ENCODE results near the gene KRT33A. TPM values are rescaled to one million over a fixed set of nuclear protein-coding genes. Genes with fewer than 3 reads are reported as not detected.

Gene KRT33A
- total RNA-seq, 1 donor from 2014 or later: not detected

- TF ChIP-seq, protein P1, sequence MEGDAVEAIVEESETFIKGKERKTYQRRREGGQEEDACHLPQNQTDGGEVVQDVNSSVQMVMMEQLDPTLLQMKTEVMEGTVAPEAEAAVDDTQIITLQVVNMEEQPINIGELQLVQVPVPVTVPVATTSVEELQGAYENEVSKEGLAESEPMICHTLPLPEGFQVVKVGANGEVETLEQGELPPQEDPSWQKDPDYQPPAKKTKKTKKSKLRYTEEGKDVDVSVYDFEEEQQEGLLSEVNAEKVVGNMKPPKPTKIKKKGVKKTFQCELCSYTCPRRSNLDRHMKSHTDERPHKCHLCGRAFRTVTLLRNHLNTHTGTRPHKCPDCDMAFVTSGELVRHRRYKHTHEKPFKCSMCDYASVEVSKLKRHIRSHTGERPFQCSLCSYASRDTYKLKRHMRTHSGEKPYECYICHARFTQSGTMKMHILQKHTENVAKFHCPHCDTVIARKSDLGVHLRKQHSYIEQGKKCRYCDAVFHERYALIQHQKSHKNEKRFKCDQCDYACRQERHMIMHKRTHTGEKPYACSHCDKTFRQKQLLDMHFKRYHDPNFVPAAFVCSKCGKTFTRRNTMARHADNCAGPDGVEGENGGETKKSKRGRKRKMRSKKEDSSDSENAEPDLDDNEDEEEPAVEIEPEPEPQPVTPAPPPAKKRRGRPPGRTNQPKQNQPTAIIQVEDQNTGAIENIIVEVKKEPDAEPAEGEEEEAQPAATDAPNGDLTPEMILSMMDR (IDR thresholded peaks at IDR 0.05): no peak
- intact Hi-C loops (cut with DNase I): no loop called here
Observed at GRCh38 chr17:41343029-41343428, 7.6 kb downstream of the KRT33A start.

GRCh38 chr17:41340934-41341861 lies 9.4 kb downstream of the KRT33A start:
- Histone ChIP-seq H3K27ac (no peak overlapping the region), H3K4me3 (no peak overlapping the region), H3K36me3 (no peaks in the 10 kb centered on the region), H3K27me3 (no peaks in the 10 kb centered on the region), H3K9me3 (no peaks in the 10 kb centered on the region), H3K4me1 (no peaks in the 10 kb centered on the region)
- TF ChIP-seq, protein P1 (IDR thresholded peaks at IDR 0.05): no peak
- DNase-seq (ENCODE audit: low spot score in 2 of 2): no peak
- intact Hi-C loops (cut with DNase I): no loop called here

More at GRCh38 chr17:41343029-41343428, 7.6 kb downstream of the KRT33A start:
- no peaks in the 10 kb centered on the region for H3K9me3 ChIP-seq
- H3K4me3 ChIP-seq: no peak overlapping the region
- H3K27ac ChIP-seq: no peak overlapping the region
- no peaks in the 10 kb centered on the region for H3K4me1 ChIP-seq
- no peaks in the 10 kb centered on the region for H3K36me3 ChIP-seq
- DNase-seq (ENCODE audit: low spot score in 2 of 2): no peak
- H3K27me3 ChIP-seq: no peaks in the 10 kb centered on the region

DNA sequence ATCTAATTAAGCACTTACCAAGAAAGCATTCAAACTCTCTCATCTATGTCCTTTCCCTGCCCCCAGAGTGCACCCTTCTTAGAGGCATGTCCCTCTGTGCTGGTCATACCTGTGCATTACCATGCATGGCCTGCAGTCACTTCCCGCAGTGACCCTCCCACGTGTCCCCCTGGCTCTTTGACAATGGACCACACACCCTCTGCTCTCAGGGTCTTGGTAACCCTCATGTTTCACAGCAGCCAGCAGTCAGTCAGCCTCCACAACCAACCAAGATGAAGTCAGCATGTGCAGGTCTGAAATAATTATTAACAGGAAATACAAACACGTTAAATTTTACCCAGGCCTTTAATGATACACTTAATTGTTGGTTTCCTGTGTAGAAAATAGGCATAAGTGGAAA lies 10.1 kb downstream of the KRT33A start:
- intact Hi-C loops (cut with DNase I): no loop called here
- DNase-seq (ENCODE audit: low spot score in 2 of 2): no peak
- TF ChIP-seq, protein P1 (IDR thresholded peaks at IDR 0.05): no peak
- H3K27ac ChIP-seq: no peak overlapping the region
- H3K36me3 ChIP-seq: no peaks in the 10 kb centered on the region
- H3K4me1 ChIP-seq: no peaks in the 10 kb centered on the region
- no peaks in the 10 kb centered on the region for H3K27me3 ChIP-seq
- H3K4me3 ChIP-seq: no peak overlapping the region
- H3K9me3 ChIP-seq: no peaks in the 10 kb centered on the region

DNA sequence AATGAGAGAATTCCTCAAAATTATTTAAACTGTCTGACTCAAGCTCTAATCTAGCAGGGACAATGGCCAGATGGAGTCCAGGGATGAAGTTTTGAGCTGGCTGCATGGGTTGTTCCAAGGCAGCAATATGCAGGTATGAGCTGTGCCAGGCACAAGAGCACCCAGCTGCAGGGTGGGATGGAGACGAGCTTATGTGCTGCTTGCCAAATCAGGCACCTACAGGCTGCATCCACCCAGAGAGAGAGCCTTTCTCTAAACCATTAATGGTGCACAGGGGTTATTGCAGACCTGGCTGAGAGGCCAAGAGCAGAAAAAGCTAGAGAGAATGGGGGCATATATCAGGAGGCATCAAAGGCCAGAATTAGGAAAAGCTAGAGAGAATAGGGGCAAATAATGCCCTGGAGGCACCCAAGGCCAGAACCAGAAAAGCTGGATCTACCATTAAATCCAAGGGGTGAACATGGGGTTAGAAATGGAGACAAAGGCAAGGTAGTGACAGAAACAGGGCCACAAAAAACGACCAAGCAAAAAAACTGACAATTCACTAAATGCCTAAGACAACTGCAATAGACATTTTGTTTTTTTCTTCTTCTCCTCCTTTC lies 11.0 kb downstream of the KRT33A start:
- H3K4me1 ChIP-seq: no peaks in the 10 kb centered on the region
- H3K27me3 ChIP-seq: no peaks in the 10 kb centered on the region
- no peaks in the 10 kb centered on the region for H3K36me3 ChIP-seq
- TF ChIP-seq, protein P1 (IDR thresholded peaks at IDR 0.05): no peak
- intact Hi-C loops (cut with DNase I): no loop called here
- no peaks in the 10 kb centered on the region for H3K9me3 ChIP-seq
- no peak overlapping the region for H3K27ac ChIP-seq
- no peak for DNase-seq (ENCODE audit: low spot score in 2 of 2)
- H3K4me3 ChIP-seq: no peak overlapping the region

- Histone ChIP-seq H3K4me1 (no peaks in the 10 kb centered on the region), H3K4me3 (no peak overlapping the region), H3K27ac (no peak overlapping the region), H3K36me3 (no peaks in the 10 kb centered on the region), H3K9me3 (no peaks in the 10 kb centered on the region), H3K27me3 (no peaks in the 10 kb centered on the region)
- TF ChIP-seq, protein P1 (IDR thresholded peaks at IDR 0.05): no peak
- no peak for DNase-seq (ENCODE audit: low spot score in 2 of 2)
- intact Hi-C loops (cut with DNase I): no loop called here
Observed at GRCh38 chr17:41338961-41339485, 11.6 kb downstream of the KRT33A start.
